Calu3 (cell line): ENCODE measurements around the gene CSF1R. TPM values are rescaled to one million over a fixed set of nuclear protein-coding genes. Genes with fewer than 3 reads are reported as not detected.

Source experiments
- BruUV-seq: library from RNA; stranded (reverse); fragments of 400-500 nt; replicated peaks from 2 replicates; lab custom pipeline; 2021; lab: Mats Ljungman, UMichigan
- CTCF ChIA-PET: fragments of 300-600 bp; sonication (Branson Sonifier 250); formaldehyde crosslinking; loops from one replicate; lab custom pipeline; 2022; ENCODE audit warnings: antibody characterized with exemption; lab: Charles Lee
- DNase-seq: peaks from one replicate; pipeline ENCODE4 v3.0.0; 2022
- H3K27ac Mint-ChIP-seq: one replicate; pipeline ENCODE4 v1.8.0; 2022; ENCODE audit warnings: mixed read lengths; ENCODE audit not compliant: unreplicated experiment
- H3K27me3 Mint-ChIP-seq: one replicate; pipeline ENCODE4 v1.8.0; 2022; ENCODE audit warnings: mixed read lengths; ENCODE audit not compliant: unreplicated experiment
- H3K36me3 Mint-ChIP-seq: one replicate; pipeline ENCODE4 v1.8.0; 2022; ENCODE audit warnings: mild to moderate bottlenecking, moderate library complexity, mixed read lengths; ENCODE audit not compliant: insufficient read depth, unreplicated experiment
- H3K4me1 Mint-ChIP-seq: one replicate; pipeline ENCODE4 v1.8.0; 2022; ENCODE audit warnings: mild to moderate bottlenecking, low read depth, mixed read lengths; ENCODE audit not compliant: unreplicated experiment
- H3K4me3 Mint-ChIP-seq: one replicate; pipeline ENCODE4 v1.8.0; 2022; ENCODE audit warnings: mild to moderate bottlenecking, low read depth, moderate library complexity, mixed read lengths; ENCODE audit not compliant: unreplicated experiment
- H3K9me3 Mint-ChIP-seq: one replicate; pipeline ENCODE4 v1.8.0; 2022; ENCODE audit warnings: low read depth, mixed read lengths; ENCODE audit not compliant: unreplicated experiment
- CTCF ChIP-seq: fragments of 200-600 bp; IDR thresholded peaks from one replicate; pipeline ENCODE4 v1.8.0; 2022; ENCODE audit warnings: antibody characterized with exemption; ENCODE audit not compliant: unreplicated experiment
- intact Hi-C: fragments of 100-400 bp; cut with micrococcal nuclease; formaldehyde crosslinking; loops from one replicate; pipeline ENCODE4 v1.10.0; 2022; ENCODE audit not compliant: unreplicated experiment
- total RNA-seq: library from RNA; stranded (reverse); gene quantifications from 2 replicates; pipeline ENCODE4 v1.2.3, GENCODE V29; 2022

Gene CSF1R
- total RNA-seq, 1 experiment from 2014 or later, result not detected

- Mint-ChIP-seq H3K4me1 (no peaks in the 10 kb centered on the region), H3K4me3 (no peak overlapping the region), H3K27me3 (no peaks in the 10 kb centered on the region), H3K27ac (no peak overlapping the region), H3K36me3 (no peaks in the 10 kb centered on the region), H3K9me3 (no peaks in the 10 kb centered on the region)
- no TSS peak for BruUV-seq
- DNase-seq, result no peak
- CTCF ChIA-PET, result interaction anchor here (0.7 kb wide), 1 partner anchor 1596 kb away, joined by 3 read pairs; no protein-coding TSS in a partner anchor
- TF ChIP-seq CTCF, result no peak
- intact Hi-C loops, result no loop called here
Observed at GRCh38 chr5:150077996-150078801, 8.2 kb downstream of the CSF1R start.

GRCh38 chr5:150077060-150077459 lies 9.3 kb downstream of the CSF1R start:
- intact Hi-C loops, result no loop called here
- no peak overlapping the region for H3K27ac Mint-ChIP-seq
- no TSS peak for BruUV-seq
- no peaks in the 10 kb centered on the region for H3K4me1 Mint-ChIP-seq
- H3K27me3 Mint-ChIP-seq, result no peaks in the 10 kb centered on the region
- H3K4me3 Mint-ChIP-seq, result no peak overlapping the region
- DNase-seq, result no peak
- CTCF ChIA-PET, result interaction anchor here (0.6 kb wide), 1 partner anchor 61 kb away, joined by 10 read pairs; no protein-coding TSS in a partner anchor
- H3K36me3 Mint-ChIP-seq, result no peaks in the 10 kb centered on the region
- no peaks in the 10 kb centered on the region for H3K9me3 Mint-ChIP-seq
- no peak for TF ChIP-seq CTCF

DNA sequence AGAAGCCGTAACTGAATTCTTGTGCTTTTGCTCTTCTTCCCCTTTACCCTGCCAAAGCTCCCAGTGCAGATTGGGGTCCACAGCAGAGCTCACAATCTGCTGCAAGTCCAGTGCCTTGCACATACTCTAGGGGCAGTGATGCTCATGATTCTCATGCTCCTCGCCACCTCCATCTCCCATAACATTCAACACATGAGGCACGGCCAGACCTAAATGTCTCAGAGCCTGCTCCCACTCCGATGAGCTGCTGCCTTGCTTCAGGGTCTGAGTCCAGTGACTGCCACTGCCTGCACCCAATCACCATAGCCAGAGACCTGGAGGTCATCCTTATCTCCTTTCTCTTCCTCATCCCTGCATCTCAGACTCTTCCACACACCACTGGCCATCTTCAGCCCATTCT lies 10.5 kb downstream of the CSF1R start:
- no peaks in the 10 kb centered on the region for H3K9me3 Mint-ChIP-seq
- H3K4me1 Mint-ChIP-seq, result no peaks in the 10 kb centered on the region
- no peaks in the 10 kb centered on the region for H3K27me3 Mint-ChIP-seq
- H3K4me3 Mint-ChIP-seq, result no peak overlapping the region
- no TSS peak for BruUV-seq
- no peak for DNase-seq
- H3K36me3 Mint-ChIP-seq, result no peaks in the 10 kb centered on the region
- CTCF ChIA-PET, result interaction anchor here (0.7 kb wide), 1 partner anchor 19 kb away, joined by 3 read pairs; no protein-coding TSS in a partner anchor
- TF ChIP-seq CTCF, result no peak
- intact Hi-C loops, result no loop called here
- no peak overlapping the region for H3K27ac Mint-ChIP-seq

DNA sequence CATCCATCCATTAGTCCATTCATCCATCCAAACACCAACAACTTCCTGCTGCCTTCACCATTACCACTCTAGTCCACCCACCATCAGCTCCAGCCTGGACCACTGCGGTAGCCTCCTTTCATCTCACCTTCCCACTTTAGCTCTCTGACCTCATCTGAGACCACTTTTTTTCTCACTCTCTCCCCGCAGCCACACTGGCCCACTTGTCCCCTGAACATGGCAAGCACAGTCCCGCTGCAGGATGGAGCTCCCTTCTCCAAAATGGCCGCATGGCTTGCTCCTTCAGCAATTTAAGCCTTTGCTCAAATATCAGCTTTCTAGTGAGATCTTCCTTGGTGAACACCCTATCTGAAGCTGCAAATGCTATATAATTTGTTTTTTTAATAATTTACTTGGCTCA lies 11.1 kb downstream of the CSF1R start:
- Mint-ChIP-seq H3K9me3 (no peaks in the 10 kb centered on the region), H3K4me1 (no peaks in the 10 kb centered on the region), H3K36me3 (no peaks in the 10 kb centered on the region), H3K27ac (no peak overlapping the region), H3K4me3 (no peak overlapping the region), H3K27me3 (no peaks in the 10 kb centered on the region)
- CTCF ChIA-PET, result interaction anchor here (0.7 to 1.2 kb wide), 2 partner anchors 10 to 20 kb away, joined by 3 read pairs; no protein-coding TSS in a partner anchor
- DNase-seq, result no peak
- intact Hi-C loops, result no loop called here
- no peak for TF ChIP-seq CTCF
- no TSS peak for BruUV-seq
